Measurements from ENCODE around the gene TCF3.

TCF3 gene

DNA sequence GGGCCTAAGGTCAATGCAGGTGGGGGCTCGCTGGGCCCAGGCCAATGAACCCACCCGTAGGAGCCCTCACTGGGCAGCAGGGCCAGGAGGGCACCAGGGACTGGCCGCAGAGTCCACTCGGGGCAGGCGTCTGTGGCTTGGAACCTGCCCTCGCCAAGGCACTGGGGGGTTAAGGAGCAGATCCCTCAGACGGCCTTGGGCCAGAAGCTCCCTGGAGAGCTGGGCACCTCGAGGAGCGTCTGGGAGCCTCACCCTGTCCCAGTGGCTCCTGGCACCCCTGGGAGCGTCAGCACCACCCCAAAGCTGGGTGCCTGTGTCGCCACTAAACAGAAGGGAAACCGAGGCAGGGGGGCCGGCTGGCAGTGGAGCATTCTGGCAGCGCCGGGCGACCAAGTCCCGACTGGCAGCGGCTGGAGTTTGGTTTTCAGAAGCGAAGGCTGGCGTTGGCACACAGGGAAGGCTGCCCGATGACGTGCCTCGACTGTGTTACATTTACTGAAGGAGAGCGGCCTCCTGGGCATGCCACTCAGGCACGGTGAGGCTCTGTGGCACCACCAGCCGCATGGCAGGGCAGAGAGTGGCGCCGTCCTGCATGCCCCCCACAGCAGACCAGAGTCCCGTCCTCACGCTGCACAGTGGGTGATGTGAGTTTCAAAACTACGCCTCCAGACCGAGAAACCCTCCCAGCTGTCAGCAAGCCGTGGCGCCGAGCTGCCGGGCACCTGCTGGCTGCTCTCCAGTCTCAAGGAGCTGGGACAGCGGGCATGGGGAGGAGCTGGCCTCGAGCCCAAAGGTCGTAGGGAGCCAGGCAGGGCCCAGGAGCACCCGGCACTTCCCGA lies 75.1 kb downstream of the TCF3 start:
- TF ChIP-seq ZBTB7A (IDR thresholded peaks at IDR 0.05; ENCODE audit: low read depth) = 0 out of 2 replicates have a peak, but pooled peaks have one; percentile 24
- no peak for TF ChIP-seq EGR1 (IDR thresholded peaks at IDR 0.05)

DNA sequence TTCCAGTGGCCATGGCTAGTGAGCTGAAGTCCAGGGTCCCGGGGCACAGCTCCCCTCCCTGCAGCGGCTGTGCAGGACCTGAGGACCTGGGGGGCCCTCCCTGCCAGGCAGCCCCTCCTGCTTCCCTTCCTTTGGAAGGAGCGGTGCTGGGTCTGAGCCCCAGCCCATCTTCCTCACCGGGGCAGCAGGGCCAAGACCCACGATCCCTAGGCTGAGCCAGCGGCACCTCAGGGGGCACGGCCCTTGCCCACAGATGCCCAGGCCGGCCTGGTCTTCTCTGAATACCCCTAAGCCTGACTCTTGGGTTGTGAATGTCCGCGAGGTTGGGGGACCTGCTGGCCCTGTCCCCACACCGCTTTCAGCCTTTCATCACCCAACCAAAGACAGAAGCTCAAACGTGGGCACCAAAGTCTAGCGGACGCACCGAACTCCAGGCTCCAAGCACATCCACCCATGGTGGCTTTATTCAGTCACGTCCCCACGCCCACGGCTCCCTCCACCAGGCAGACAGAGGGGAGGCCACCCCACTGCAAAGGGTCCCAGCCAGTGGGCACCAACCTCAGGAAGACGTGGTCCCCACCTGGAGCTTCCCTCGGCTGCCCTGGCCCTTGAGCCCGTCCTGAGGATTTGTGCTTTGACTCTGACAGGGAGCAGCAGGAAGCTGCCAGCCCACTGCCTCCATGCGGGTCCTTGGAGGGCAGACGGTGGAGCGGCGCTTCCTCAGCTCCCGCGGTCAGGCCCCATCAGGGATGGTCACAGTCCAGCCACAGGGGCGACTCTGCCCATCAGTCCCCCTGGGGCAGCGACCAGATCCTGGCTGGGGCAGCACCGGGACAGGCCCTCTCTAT lies 75.9 kb downstream of the TCF3 start:
- 0 out of 2 replicates have a peak, but pooled peaks have one; percentile 18 for TF ChIP-seq ZBTB7A (IDR thresholded peaks at IDR 0.05; ENCODE audit: low read depth)
- TF ChIP-seq YY1 (IDR thresholded peaks at IDR 0.05; ENCODE audit: low read depth) = no peak

DNA sequence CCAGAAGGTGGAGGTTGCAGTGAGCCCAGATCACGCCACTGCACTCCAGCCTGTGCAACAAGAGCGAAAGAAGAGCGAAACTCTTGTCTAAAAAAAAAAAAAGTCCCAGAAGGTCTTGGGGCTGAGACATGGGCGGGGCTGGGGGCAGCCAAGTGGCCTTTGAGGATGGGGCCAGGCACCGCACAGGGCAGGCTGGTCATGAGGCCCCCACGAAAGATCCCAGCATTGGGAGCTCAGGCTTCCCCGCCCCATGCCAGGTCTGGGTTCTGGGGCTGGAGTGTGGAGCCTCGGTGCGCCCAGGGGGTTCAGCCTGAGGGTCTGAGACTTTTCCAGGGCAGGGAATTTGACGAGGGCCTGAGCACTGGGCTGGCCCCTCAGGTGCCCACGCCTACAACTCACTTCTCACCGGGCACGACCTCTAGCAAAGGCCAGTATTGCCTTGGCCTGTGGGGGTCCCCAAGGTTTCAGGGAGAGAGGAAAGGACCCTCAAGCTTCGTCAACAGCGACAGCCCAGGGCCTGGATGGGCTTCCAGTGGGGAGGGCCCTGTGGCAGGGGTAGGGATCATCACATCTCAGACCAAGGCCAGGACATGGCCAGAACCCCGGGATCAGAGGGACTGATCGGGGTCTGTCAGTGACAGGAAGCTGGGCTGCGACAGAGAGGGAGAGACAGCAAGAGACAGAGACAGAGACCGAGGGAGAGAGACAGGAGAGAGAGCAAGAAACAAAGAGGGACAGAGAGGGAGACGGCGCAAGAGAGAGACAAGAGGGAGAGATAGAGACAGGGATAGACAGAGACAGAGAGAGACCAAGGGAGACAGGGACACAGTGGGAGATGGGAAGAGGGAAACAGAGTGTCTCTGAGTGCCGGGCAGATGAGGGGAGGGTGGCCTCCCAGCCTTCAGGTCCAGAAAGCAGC lies 76.8 kb downstream of the TCF3 start:
- TF ChIP-seq, protein P1, sequence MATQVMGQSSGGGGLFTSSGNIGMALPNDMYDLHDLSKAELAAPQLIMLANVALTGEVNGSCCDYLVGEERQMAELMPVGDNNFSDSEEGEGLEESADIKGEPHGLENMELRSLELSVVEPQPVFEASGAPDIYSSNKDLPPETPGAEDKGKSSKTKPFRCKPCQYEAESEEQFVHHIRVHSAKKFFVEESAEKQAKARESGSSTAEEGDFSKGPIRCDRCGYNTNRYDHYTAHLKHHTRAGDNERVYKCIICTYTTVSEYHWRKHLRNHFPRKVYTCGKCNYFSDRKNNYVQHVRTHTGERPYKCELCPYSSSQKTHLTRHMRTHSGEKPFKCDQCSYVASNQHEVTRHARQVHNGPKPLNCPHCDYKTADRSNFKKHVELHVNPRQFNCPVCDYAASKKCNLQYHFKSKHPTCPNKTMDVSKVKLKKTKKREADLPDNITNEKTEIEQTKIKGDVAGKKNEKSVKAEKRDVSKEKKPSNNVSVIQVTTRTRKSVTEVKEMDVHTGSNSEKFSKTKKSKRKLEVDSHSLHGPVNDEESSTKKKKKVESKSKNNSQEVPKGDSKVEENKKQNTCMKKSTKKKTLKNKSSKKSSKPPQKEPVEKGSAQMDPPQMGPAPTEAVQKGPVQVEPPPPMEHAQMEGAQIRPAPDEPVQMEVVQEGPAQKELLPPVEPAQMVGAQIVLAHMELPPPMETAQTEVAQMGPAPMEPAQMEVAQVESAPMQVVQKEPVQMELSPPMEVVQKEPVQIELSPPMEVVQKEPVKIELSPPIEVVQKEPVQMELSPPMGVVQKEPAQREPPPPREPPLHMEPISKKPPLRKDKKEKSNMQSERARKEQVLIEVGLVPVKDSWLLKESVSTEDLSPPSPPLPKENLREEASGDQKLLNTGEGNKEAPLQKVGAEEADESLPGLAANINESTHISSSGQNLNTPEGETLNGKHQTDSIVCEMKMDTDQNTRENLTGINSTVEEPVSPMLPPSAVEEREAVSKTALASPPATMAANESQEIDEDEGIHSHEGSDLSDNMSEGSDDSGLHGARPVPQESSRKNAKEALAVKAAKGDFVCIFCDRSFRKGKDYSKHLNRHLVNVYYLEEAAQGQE (IDR thresholded peaks at IDR 0.05; ENCODE audit: low read depth) = no peak
- TF ChIP-seq CREB1 (IDR thresholded peaks at IDR 0.05; ENCODE audit: low read depth) (no peak), TCF12 (IDR thresholded peaks at IDR 0.05; ENCODE audit: low read depth) (no peak), NFIC (IDR thresholded peaks at IDR 0.05) (no peak), EP300 (IDR thresholded peaks at IDR 0.05; ENCODE audit: borderline replicate concordance) (no peak), TEAD4 (IDR thresholded peaks at IDR 0.05) (no peak), EGR1 (IDR thresholded peaks at IDR 0.05) (no peak), ZBTB7A (IDR thresholded peaks at IDR 0.05; ENCODE audit: low read depth) (no peak), FOXM1 (IDR thresholded peaks at IDR 0.05; ENCODE audit: borderline replicate concordance, low read depth) (no peak), YY1 (IDR thresholded peaks at IDR 0.05; ENCODE audit: low read depth) (no peak), CEBPB (IDR thresholded peaks at IDR 0.05) (no peak), TAF1 (IDR thresholded peaks at IDR 0.05; ENCODE audit: low read depth) (no peak), RAD21 (IDR thresholded peaks at IDR 0.05; ENCODE audit: low read depth) (no peak)
- TF ChIP-seq, protein P2, sequence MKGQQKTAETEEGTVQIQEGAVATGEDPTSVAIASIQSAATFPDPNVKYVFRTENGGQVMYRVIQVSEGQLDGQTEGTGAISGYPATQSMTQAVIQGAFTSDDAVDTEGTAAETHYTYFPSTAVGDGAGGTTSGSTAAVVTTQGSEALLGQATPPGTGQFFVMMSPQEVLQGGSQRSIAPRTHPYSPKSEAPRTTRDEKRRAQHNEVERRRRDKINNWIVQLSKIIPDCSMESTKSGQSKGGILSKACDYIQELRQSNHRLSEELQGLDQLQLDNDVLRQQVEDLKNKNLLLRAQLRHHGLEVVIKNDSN (IDR thresholded peaks at IDR 0.05) = no peak
- TF ChIP-seq, protein P3, sequence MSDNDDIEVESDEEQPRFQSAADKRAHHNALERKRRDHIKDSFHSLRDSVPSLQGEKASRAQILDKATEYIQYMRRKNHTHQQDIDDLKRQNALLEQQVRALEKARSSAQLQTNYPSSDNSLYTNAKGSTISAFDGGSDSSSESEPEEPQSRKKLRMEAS (IDR thresholded peaks at IDR 0.05) = no peak

DNA sequence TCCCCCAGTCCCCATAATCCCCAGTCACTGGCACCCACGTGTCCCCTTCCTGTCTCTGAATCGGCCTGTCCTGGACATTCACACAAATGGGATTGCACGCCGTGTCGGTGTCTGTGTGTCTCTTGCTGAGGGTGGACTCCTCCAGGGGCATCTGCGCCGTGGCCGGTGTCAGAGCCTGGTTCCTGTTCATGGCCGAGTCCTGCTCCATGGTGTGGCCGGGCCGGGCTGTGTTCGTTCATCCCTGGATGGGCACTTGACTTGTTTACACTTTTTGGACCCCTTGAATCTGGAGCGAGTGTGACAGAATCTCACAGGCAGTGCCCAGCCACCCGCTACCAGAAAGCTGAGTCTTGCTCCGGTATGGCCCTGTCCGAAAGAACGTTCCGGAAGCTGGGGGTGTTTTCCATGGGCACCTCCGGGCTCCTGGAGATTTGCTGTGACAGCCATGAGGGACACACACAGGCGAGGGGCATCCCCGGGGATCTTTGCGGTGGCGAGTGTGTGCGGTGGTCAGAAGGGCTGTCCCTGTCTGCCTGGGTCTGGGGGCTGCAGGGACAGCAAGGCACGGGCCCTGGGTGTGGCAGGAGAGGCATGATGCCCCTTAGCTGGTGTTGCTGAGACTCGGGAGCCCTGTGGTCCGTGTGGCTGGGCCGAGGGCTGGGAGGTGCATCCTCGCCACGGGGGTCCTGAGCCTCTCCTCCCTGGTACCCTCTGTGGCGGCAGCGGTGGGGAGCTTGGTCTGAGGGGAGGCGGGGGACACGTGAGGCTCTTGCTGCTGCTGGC lies 77.9 kb downstream of the TCF3 start:
- TF ChIP-seq YY1 (IDR thresholded peaks at IDR 0.05; ENCODE audit: low read depth) = no peak
- TF ChIP-seq RAD21 (IDR thresholded peaks at IDR 0.05; ENCODE audit: low read depth) = no peak
- no peak for TF ChIP-seq NFIC (IDR thresholded peaks at IDR 0.05)
- TF ChIP-seq, protein P2 (IDR thresholded peaks at IDR 0.05) = no peak
- TF ChIP-seq FOXM1 (IDR thresholded peaks at IDR 0.05; ENCODE audit: borderline replicate concordance, low read depth) = no peak
- TF ChIP-seq ZBTB7A (IDR thresholded peaks at IDR 0.05; ENCODE audit: low read depth) = no peak
- no peak for TF ChIP-seq TEAD4 (IDR thresholded peaks at IDR 0.05)
- no peak for TF ChIP-seq CREB1 (IDR thresholded peaks at IDR 0.05; ENCODE audit: low read depth)
- TF ChIP-seq EP300 (IDR thresholded peaks at IDR 0.05; ENCODE audit: borderline replicate concordance) = no peak
- no peak for TF ChIP-seq TAF1 (IDR thresholded peaks at IDR 0.05; ENCODE audit: low read depth)
- TF ChIP-seq EGR1 (IDR thresholded peaks at IDR 0.05) = no peak
- no peak for TF ChIP-seq CEBPB (IDR thresholded peaks at IDR 0.05)
- TF ChIP-seq, protein P3 (IDR thresholded peaks at IDR 0.05) = no peak
- TF ChIP-seq, protein P1 (IDR thresholded peaks at IDR 0.05; ENCODE audit: low read depth) = no peak
- no peak for TF ChIP-seq TCF12 (IDR thresholded peaks at IDR 0.05; ENCODE audit: low read depth)

Data from Ishikawa (cell line).